ENCODE data around the gene PCDHGA9.
"Not testable (repeated sequence)": the region's sequence is repeated elsewhere in the genome, so short reads cannot be mapped to it uniquely, and the experiment has no call there.

PCDHGA9 gene

GRCh38 chr5:141402553-141403243, at the start of gene PCDHGA9:
PCDHGA9 (plus strand) TSS chr5:141402778; CDS start chr5:141402953, 175 bp downstream.
- DNase-seq: no peak

GRCh38 chr5:141354900-141355469, 47.6 kb upstream of the PCDHGA9 start, which contains the start of gene PCDHGA4:
PCDHGA4 (plus strand) TSS chr5:141355021; CDS start chr5:141355108, 87 bp downstream.
- no peak for DNase-seq

GRCh38 chr5:141355641-141356040, 46.9 kb upstream of the PCDHGA9 start:
- no peak for DNase-seq

- no peak for DNase-seq
Observed at GRCh38 chr5:141356133-141356532, 46.4 kb upstream of the PCDHGA9 start.

GRCh38 chr5:141356950-141357349, 45.6 kb upstream of the PCDHGA9 start:
- no peak for DNase-seq

GRCh38 chr5:141359790-141360426, 42.7 kb upstream of the PCDHGA9 start, which contains the start of gene PCDHGB2:
PCDHGB2 (plus strand) TSS chr5:141359994; CDS start chr5:141360136, 142 bp downstream.
- DNase-seq: peak; percentile 1

GRCh38 chr5:141360685-141361084, 41.9 kb upstream of the PCDHGA9 start:
- DNase-seq: no peak

- DNase-seq: no peak
Observed at GRCh38 chr5:141362719-141363118, 39.9 kb upstream of the PCDHGA9 start.

- no peak for DNase-seq
Observed at GRCh38 chr5:141363952-141364660, 38.5 kb upstream of the PCDHGA9 start, which contains the start of gene PCDHGA5. PCDHGA5 (plus strand) TSS chr5:141364162; CDS start chr5:141364331, 169 bp downstream.

GRCh38 chr5:141366016-141366896, 36.3 kb upstream of the PCDHGA9 start:
- DNase-seq: no peak

GRCh38 chr5:141369994-141370848, 32.4 kb upstream of the PCDHGA9 start, which contains the start of gene PCDHGB3:
PCDHGB3 (plus strand) TSS chr5:141370242; CDS start chr5:141370395, 153 bp downstream.
- DNase-seq: no peak

- DNase-seq: no peak
Observed at GRCh38 chr5:141371572-141372475, 30.8 kb upstream of the PCDHGA9 start.

- no peak for DNase-seq
Observed at GRCh38 chr5:141373673-141374317, 28.8 kb upstream of the PCDHGA9 start, which contains the start of gene PCDHGA6. PCDHGA6 (plus strand) TSS chr5:141373891; CDS start chr5:141374084, 193 bp downstream.

GRCh38 chr5:141374627-141375026, 28.0 kb upstream of the PCDHGA9 start:
- DNase-seq: no peak

- not testable (repeated sequence) for DNase-seq
Observed at GRCh38 chr5:141375444-141376155, 27.0 kb upstream of the PCDHGA9 start.

- DNase-seq: no peak
Observed at GRCh38 chr5:141382469-141383294, 19.9 kb upstream of the PCDHGA9 start, which contains the start of gene PCDHGA7. PCDHGA7 (plus strand) TSS chr5:141382742; CDS start chr5:141382900, 158 bp downstream.

- DNase-seq: no peak
Observed at GRCh38 chr5:141383345-141383744, 19.2 kb upstream of the PCDHGA9 start.
